Endothelial cell of umbilical vein (primary cell): Measurements from ENCODE around the gene CARD8. TPM values are rescaled to one million over a fixed set of nuclear protein-coding genes. Genes with fewer than 3 reads are reported as not detected.

Experiments
- BruUV-seq: library from RNA; stranded (reverse); fragments of 400-500 nt; replicated peaks from 2 replicates; lab custom pipeline; 2021; lab: Mats Ljungman, UMichigan
- CTCF ChIA-PET: fragments of 300-600, 350-600 bp; sonication (Branson Sonifier 250); formaldehyde crosslinking; loops from one replicate; lab custom pipeline; 2021; ENCODE audit warnings: antibody characterized with exemption, inconsistent platforms; lab: Charles Lee
- POLR2A ChIA-PET: fragments of 300-600, 350-600 bp; sonication (Branson Sonifier 250); formaldehyde crosslinking; loops from one replicate; lab custom pipeline; 2021; ENCODE audit warnings: antibody characterized with exemption, inconsistent platforms; lab: Charles Lee
- DNase-seq: peaks from one replicate; pipeline ENCODE4 v3.0.0-alpha.2; 2011; ENCODE audit warnings: low read depth, low spot score
- FAIRE-seq: peaks from 2 replicates; lab custom pipeline; 2011; peaks lifted over from hg19 to GRCh38; lab: Jason Lieb, UNC
- H2AFZ ChIP-seq: 2 replicates; pipeline ENCODE4 v1.6.0; 2012; ENCODE audit warnings: low read depth, low read length, control low read depth, inconsistent platforms
- H3K27ac ChIP-seq: 2 replicates; pipeline ENCODE4 v1.5.1; 2011; ENCODE audit warnings: low read depth, mild to moderate bottlenecking, control low read depth, low read length, moderate library complexity; ENCODE audit not compliant: insufficient read depth
- H3K27me3 ChIP-seq, 2 experiments: 2 replicates each; pipeline versions ENCODE4 v1.6.0 to v1.6.1; 2011; ENCODE audit warnings: low read length in 2 of 2, mixed read lengths in 1 of 2; ENCODE audit not compliant: control insufficient read depth in 2 of 2, insufficient read depth in 2 of 2
- H3K36me3 ChIP-seq, 2 experiments: 2 replicates in 1 of 2; 3 replicates in 1 of 2; pipeline ENCODE4 v1.5.1; 2011; ENCODE audit warnings: low read length in 2 of 2, mild to moderate bottlenecking in 1 of 2, moderate library complexity in 1 of 2; ENCODE audit not compliant: control insufficient read depth in 2 of 2, insufficient read depth in 2 of 2; ENCODE audit errors: extremely low read depth in 1 of 2
- H3K4me1 ChIP-seq: 3 replicates; pipeline ENCODE4 v1.5.1; 2011; ENCODE audit warnings: mild to moderate bottlenecking, low read length; ENCODE audit not compliant: control insufficient read depth, insufficient read depth; ENCODE audit errors: extremely low read depth
- H3K4me2 ChIP-seq: 2 replicates; pipeline ENCODE4 v1.6.1; 2011; ENCODE audit warnings: low read length, control low read depth, mixed read lengths; ENCODE audit not compliant: insufficient read depth
- H3K4me3 ChIP-seq, 3 experiments: fragments of 200-600 bp in 1 of 3; sonication (generic), shearing (Covaris generic) in 1 of 3; replicated peaks in 1 of 3; 2 replicates each; pipeline ENCODE4 v1.5.1; 2011 to 2016; ENCODE audit warnings: control low read depth in 3 of 3, low read length in 3 of 3, mild to moderate bottlenecking in 2 of 3, inconsistent platforms in 1 of 3, low read depth in 1 of 3, moderate library complexity in 1 of 3; ENCODE audit not compliant: insufficient read depth in 1 of 3
- H3K79me2 ChIP-seq: 2 replicates; pipeline ENCODE4 v1.6.0; 2012; ENCODE audit warnings: low read length, inconsistent platforms; ENCODE audit not compliant: control insufficient read depth, insufficient read depth
- H3K9ac ChIP-seq: replicated peaks from 2 replicates; pipeline ENCODE3; 2011; ENCODE audit warnings: low read length, control low read depth; ENCODE audit not compliant: insufficient read depth; ENCODE audit errors: extremely low read depth
- H3K9me1 ChIP-seq: replicated peaks from 3 replicates; pipeline ENCODE4 v1.6.0; 2011; ENCODE audit warnings: mild to moderate bottlenecking, low read length; ENCODE audit not compliant: control insufficient read depth, insufficient read depth; ENCODE audit errors: extremely low read depth
- H3K9me3 ChIP-seq: replicated peaks from 2 replicates; pipeline ENCODE4 v1.5.1; 2012; ENCODE audit warnings: low read length, inconsistent platforms; ENCODE audit not compliant: control insufficient read depth, insufficient read depth
- H4K20me1 ChIP-seq: replicated peaks from 2 replicates; pipeline ENCODE3; 2011; ENCODE audit warnings: mild to moderate bottlenecking, low read length; ENCODE audit not compliant: control insufficient read depth, insufficient read depth; ENCODE audit errors: extremely low read depth
- EZH2 ChIP-seq: IDR thresholded peaks from 2 replicates; pipeline ENCODE4 v1.6.1; 2012; ENCODE audit warnings: borderline replicate concordance, low read depth, mild to moderate bottlenecking, moderate library complexity, low read length, inconsistent platforms; ENCODE audit not compliant: severe bottlenecking
- FOS ChIP-seq: IDR thresholded peaks from 2 replicates; pipeline ENCODE4 v1.6.1; 2011; ENCODE audit warnings: mild to moderate bottlenecking, low read length, moderate library complexity, borderline replicate concordance; ENCODE audit not compliant: insufficient read depth
- GATA2 ChIP-seq: IDR thresholded peaks from 2 replicates; pipeline ENCODE4 v1.7.0; 2011; ENCODE audit warnings: low read depth, mild to moderate bottlenecking, moderate library complexity, mixed read lengths, low read length; ENCODE audit not compliant: insufficient read length, insufficient read depth
- JUN ChIP-seq: IDR thresholded peaks from 2 replicates; pipeline ENCODE4 v1.6.1; 2011; ENCODE audit warnings: borderline replicate concordance, low read depth; ENCODE audit not compliant: insufficient read length, insufficient read depth
- MYC ChIP-seq: IDR thresholded peaks from one replicate; pipeline ENCODE4 v1.6.1; 2011; ENCODE audit warnings: mild to moderate bottlenecking, low read depth, low read length
- POLR2A ChIP-seq: IDR thresholded peaks from 2 replicates; pipeline ENCODE4 v1.6.1; 2012; ENCODE audit warnings: low read depth, mild to moderate bottlenecking, control low read depth, low read length
- POLR2AphosphoS5 ChIP-seq: IDR thresholded peaks from 2 replicates; pipeline ENCODE4 v1.6.1; 2012; ENCODE audit warnings: low read depth, mild to moderate bottlenecking, control low read depth, low read length, moderate library complexity; ENCODE audit not compliant: insufficient read depth
- dilution Hi-C: fragments of 300-500 bp; cut with MboI; formaldehyde crosslinking; loops from one replicate; pipeline ENCODE4 v1.15.0; 2019; ENCODE audit warnings: low sequenced_read_pairs; ENCODE audit not compliant: extremely low pct_ligation_motif_present
- intact Hi-C: fragments of 100-400 bp; cut with micrococcal nuclease; formaldehyde crosslinking; loops from one replicate; pipeline ENCODE4 v1.10.0; 2022
- polyA plus RNA-seq, 4 experiments: library from polyadenylated mRNA; depleted of rRNA in 3 of 4; stranded (reverse) in 3 of 4; unstranded in 1 of 4; fragments of >200 nt; gene quantifications; 2 replicates each; pipeline versions ENCODE4 v1.2.1 to v1.2.3, GENCODE V29; 2011 to 2012; ENCODE audit warnings: missing spikeins in 1 of 4
- total RNA-seq: library from RNA; stranded (reverse); gene quantifications from 2 replicates; pipeline ENCODE4 v1.2.3, GENCODE V29; 2021
- TF ChIP-seq, protein P1 (sequence below), 2 donors: IDR thresholded peaks; 1 replicate in 1 of 2; 2 replicates in 1 of 2; pipeline ENCODE4 v1.5.1; 2011; ENCODE audit warnings: low read length in 2 of 2, mild to moderate bottlenecking in 2 of 2, moderate library complexity in 2 of 2, control low read depth in 1 of 2, inconsistent platforms in 1 of 2, low read depth in 1 of 2; ENCODE audit not compliant: insufficient read depth in 1 of 2; ENCODE audit errors: extremely low read depth in 1 of 2
- TF ChIP-seq, protein P2 (sequence below): IDR thresholded peaks from 2 replicates; pipeline ENCODE4 v1.6.1; 2011; ENCODE audit not compliant: insufficient read depth, insufficient read length

Gene CARD8
- total and polyA plus RNA-seq, 2 donors (not counting 3 experiments of a cell fraction or from before 2014, with no cell fraction given): 64.6 to 123 TPM

DNA sequence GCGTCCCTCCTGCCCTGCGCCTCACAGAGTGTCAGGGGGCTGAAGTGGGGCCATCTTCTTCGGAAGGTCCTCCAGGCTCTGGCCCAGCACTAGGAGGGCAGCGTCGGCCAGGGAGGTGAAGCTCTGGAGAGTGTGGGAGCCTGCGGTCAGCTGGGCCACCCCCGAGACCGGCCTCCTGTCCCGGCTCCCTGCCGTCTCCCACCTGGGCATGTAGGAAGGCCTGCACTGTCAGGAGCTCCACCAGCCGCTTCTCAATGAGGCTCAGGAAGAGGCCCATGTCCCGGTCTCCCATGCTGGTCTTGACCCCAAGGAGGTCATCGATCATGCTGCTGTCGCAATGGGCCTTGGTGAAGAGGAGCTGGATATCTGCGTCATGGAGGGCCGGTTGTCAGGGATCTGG, 42.3 kb upstream of the CARD8 start:
- FAIRE-seq (no peak), DNase-seq (no peak)
- dilution Hi-C loops: no loop called here
- no peak overlapping the region for H3K4me2 ChIP-seq
- CTCF ChIA-PET: interaction anchor here (2.2 kb wide), 1 partner anchor 16 kb away, joined by 7 read pairs; no protein-coding TSS in a partner anchor
- no peak for TF ChIP-seq FOS
- TF ChIP-seq, protein P1, sequence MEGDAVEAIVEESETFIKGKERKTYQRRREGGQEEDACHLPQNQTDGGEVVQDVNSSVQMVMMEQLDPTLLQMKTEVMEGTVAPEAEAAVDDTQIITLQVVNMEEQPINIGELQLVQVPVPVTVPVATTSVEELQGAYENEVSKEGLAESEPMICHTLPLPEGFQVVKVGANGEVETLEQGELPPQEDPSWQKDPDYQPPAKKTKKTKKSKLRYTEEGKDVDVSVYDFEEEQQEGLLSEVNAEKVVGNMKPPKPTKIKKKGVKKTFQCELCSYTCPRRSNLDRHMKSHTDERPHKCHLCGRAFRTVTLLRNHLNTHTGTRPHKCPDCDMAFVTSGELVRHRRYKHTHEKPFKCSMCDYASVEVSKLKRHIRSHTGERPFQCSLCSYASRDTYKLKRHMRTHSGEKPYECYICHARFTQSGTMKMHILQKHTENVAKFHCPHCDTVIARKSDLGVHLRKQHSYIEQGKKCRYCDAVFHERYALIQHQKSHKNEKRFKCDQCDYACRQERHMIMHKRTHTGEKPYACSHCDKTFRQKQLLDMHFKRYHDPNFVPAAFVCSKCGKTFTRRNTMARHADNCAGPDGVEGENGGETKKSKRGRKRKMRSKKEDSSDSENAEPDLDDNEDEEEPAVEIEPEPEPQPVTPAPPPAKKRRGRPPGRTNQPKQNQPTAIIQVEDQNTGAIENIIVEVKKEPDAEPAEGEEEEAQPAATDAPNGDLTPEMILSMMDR (IDR thresholded peaks at IDR 0.05; ENCODE audit: extremely low read depth in 1 of 2, insufficient read depth in 1 of 2, low read depth in 1 of 2, low read length in 2 of 2): no peak
- no peak for TF ChIP-seq MYC
- no peak for TF ChIP-seq POLR2A
- no peak for TF ChIP-seq EZH2
- TF ChIP-seq JUN: no peak
- TF ChIP-seq, protein P2, sequence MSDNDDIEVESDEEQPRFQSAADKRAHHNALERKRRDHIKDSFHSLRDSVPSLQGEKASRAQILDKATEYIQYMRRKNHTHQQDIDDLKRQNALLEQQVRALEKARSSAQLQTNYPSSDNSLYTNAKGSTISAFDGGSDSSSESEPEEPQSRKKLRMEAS: no peak
- no peak for TF ChIP-seq POLR2AphosphoS5
- TF ChIP-seq GATA2: no peak
- no peak overlapping the region for H3K9ac ChIP-seq
- H3K36me3 ChIP-seq: no peaks in the 10 kb centered on the region
- no peak overlapping the region for H3K4me3 ChIP-seq
- no TSS peak for BruUV-seq
- POLR2A ChIA-PET: no interaction called here
- no peak overlapping the region for H2AFZ ChIP-seq
- no peaks in the 10 kb centered on the region for H3K79me2 ChIP-seq
- no peaks in the 10 kb centered on the region for H3K9me3 ChIP-seq
- H3K27ac ChIP-seq: no peak overlapping the region
- peaks cover 0 to 2% of the 10 kb centered on the region in 2 experiments for H3K27me3 ChIP-seq
- no peaks in the 10 kb centered on the region for H3K4me1 ChIP-seq
- H4K20me1 ChIP-seq: no peaks in the 10 kb centered on the region
- intact Hi-C loops: no loop called here
- H3K9me1 ChIP-seq: no peaks in the 10 kb centered on the region
